ENCODE measurements around the gene ARHGEF1.

- no peak for TF ChIP-seq EZH2 (IDR thresholded peaks at IDR 0.05; ENCODE audit: borderline replicate concordance, low read length)
- TF ChIP-seq, protein P1, sequence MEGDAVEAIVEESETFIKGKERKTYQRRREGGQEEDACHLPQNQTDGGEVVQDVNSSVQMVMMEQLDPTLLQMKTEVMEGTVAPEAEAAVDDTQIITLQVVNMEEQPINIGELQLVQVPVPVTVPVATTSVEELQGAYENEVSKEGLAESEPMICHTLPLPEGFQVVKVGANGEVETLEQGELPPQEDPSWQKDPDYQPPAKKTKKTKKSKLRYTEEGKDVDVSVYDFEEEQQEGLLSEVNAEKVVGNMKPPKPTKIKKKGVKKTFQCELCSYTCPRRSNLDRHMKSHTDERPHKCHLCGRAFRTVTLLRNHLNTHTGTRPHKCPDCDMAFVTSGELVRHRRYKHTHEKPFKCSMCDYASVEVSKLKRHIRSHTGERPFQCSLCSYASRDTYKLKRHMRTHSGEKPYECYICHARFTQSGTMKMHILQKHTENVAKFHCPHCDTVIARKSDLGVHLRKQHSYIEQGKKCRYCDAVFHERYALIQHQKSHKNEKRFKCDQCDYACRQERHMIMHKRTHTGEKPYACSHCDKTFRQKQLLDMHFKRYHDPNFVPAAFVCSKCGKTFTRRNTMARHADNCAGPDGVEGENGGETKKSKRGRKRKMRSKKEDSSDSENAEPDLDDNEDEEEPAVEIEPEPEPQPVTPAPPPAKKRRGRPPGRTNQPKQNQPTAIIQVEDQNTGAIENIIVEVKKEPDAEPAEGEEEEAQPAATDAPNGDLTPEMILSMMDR (conservative IDR thresholded peaks at IDR 0.05 in 1 of 2, IDR thresholded peaks at IDR 0.05 in 1 of 2; ENCODE audit: extremely low read depth in 1 of 2, insufficient read depth in 1 of 2, low read depth in 1 of 2, low read length in 2 of 2), result peak; percentile 24 to 80
These were observed 4.9 kb downstream of the ARHGEF1 start for GRCh38 chr19:41887711-41888382.
